HCEC 1CT (cell line): ENCODE measurements around the gene RBM20.
"Not testable (repeated sequence)": the region's sequence is repeated elsewhere in the genome, so short reads cannot be mapped to it uniquely, and the experiment has no call there.

Experiments used
- DNase-seq: peaks from one replicate; pipeline ENCODE4 v3.0.0-alpha.2; 2017

RBM20 gene

GRCh38 chr10:110708776-110709443 is 64.8 kb downstream of the RBM20 start:
- DNase-seq, result no peak

- no peak for DNase-seq
These were observed 65.3 kb downstream of the RBM20 start for GRCh38 chr10:110709444-110709828.

- DNase-seq, result no peak
These were observed 65.9 kb downstream of the RBM20 start for GRCh38 chr10:110709964-110710587.

GRCh38 chr10:110710621-110711020 is 66.5 kb downstream of the RBM20 start:
- DNase-seq, result no peak

GRCh38 chr10:110711382-110711781 is 67.2 kb downstream of the RBM20 start:
- DNase-seq, result no peak

- no peak for DNase-seq
These were observed 70.2 kb downstream of the RBM20 start for GRCh38 chr10:110714356-110714755.

- no peak for DNase-seq
These were observed 73.8 kb downstream of the RBM20 start for GRCh38 chr10:110717781-110718589.

- DNase-seq, result no peak
These were observed 77.4 kb downstream of the RBM20 start for GRCh38 chr10:110721406-110722038.

GRCh38 chr10:110723224-110723891 is 79.2 kb downstream of the RBM20 start:
- DNase-seq, result no peak

GRCh38 chr10:110724116-110724921 is 80.2 kb downstream of the RBM20 start:
- DNase-seq, result no peak

GRCh38 chr10:110724937-110725336 is 80.8 kb downstream of the RBM20 start:
- no peak for DNase-seq

GRCh38 chr10:110725801-110726630 is 81.9 kb downstream of the RBM20 start:
- DNase-seq, result peak; percentile 23

GRCh38 chr10:110727785-110728184 is 83.6 kb downstream of the RBM20 start:
- not testable (repeated sequence) for DNase-seq

GRCh38 chr10:110730345-110731050 is 86.4 kb downstream of the RBM20 start:
- no peak for DNase-seq

- no peak for DNase-seq
These were observed 89.2 kb downstream of the RBM20 start for GRCh38 chr10:110733218-110733952.

- DNase-seq, result no peak
These were observed 91.5 kb downstream of the RBM20 start for GRCh38 chr10:110735620-110736027.

- no peak for DNase-seq
These were observed 93.9 kb downstream of the RBM20 start for GRCh38 chr10:110737886-110738634.

- no peak for DNase-seq
These were observed 95.7 kb downstream of the RBM20 start for GRCh38 chr10:110739811-110740271.

GRCh38 chr10:110742801-110743200 is 98.7 kb downstream of the RBM20 start:
- DNase-seq, result no peak
